ENCODE measurements around the gene ZBTB42. TPM values are rescaled to one million over a fixed set of nuclear protein-coding genes. Genes with fewer than 3 reads are reported as not detected.

Gene ZBTB42
- total RNA-seq, 1 donor from 2014 or later, result 6.9 TPM

GRCh38 chr14:104819361-104819781, 18.5 kb downstream of the ZBTB42 start:
- H3K9me3 ChIP-seq (ENCODE audit: insufficient read depth, low read depth, low read length), result peaks cover 2% of the 10 kb centered on the region
- peaks cover 3% of the 10 kb centered on the region for H4K20me1 ChIP-seq (ENCODE audit: insufficient read depth, low read length)
- no peak overlapping the region for H3K4me2 ChIP-seq (ENCODE audit: low read length)
- peaks cover 14% of the 10 kb centered on the region for H3K4me1 ChIP-seq (ENCODE audit: insufficient read depth, low read length)
- Mint-ChIP-seq H3K36me3 (ENCODE audit: low read depth, unreplicated experiment) (peaks cover 4% of the 10 kb centered on the region), H3K4me1 (ENCODE audit: low read depth, unreplicated experiment) (no peaks in the 10 kb centered on the region), H3K27me3 (ENCODE audit: low read depth, unreplicated experiment) (no peaks in the 10 kb centered on the region), H3K4me3 (ENCODE audit: unreplicated experiment) (no peak overlapping the region), H3K9me3 (ENCODE audit: unreplicated experiment) (no peaks in the 10 kb centered on the region), H3K27ac (ENCODE audit: unreplicated experiment) (no peak overlapping the region)
- no peak overlapping the region for H3K27ac ChIP-seq (ENCODE audit: low read depth, low read length)
- H3K79me2 ChIP-seq (ENCODE audit: insufficient read depth, low read length), result peaks cover 4% of the 10 kb centered on the region
- H3K9ac ChIP-seq (ENCODE audit: low read length), result no peak overlapping the region
- H2AFZ ChIP-seq (ENCODE audit: low read depth, low read length), result no peak overlapping the region
- no peaks in the 10 kb centered on the region for H3K27me3 ChIP-seq (ENCODE audit: insufficient read depth, low read length)
- FAIRE-seq (no peak), DNase-seq (ENCODE audit: low read depth) (no peak)
- H3K4me3 ChIP-seq (ENCODE audit: insufficient read depth, low read depth, low read length), result no peak overlapping the region
- no peak for TF ChIP-seq EZH2 (IDR thresholded peaks at IDR 0.05; ENCODE audit: insufficient read depth, low read length)
- no peak for TF ChIP-seq CTCF (IDR thresholded peaks at IDR 0.05; ENCODE audit: insufficient read depth, low read depth, low read length)
- no peaks in the 10 kb centered on the region for H3K36me3 ChIP-seq (ENCODE audit: insufficient read depth, low read length)

GRCh38 chr14:104820669-104821228, 19.8 kb downstream of the ZBTB42 start:
- Histone ChIP-seq H3K9me3 (ENCODE audit: insufficient read depth, low read depth, low read length) (peaks cover 8% of the 10 kb centered on the region), H3K27ac (ENCODE audit: low read depth, low read length) (no peak overlapping the region), H3K4me1 (ENCODE audit: insufficient read depth, low read length) (peaks cover 14% of the 10 kb centered on the region), H3K79me2 (ENCODE audit: insufficient read depth, low read length) (peaks cover 4% of the 10 kb centered on the region), H3K4me2 (ENCODE audit: low read length) (peak overlapping the region; percentile 52), H3K36me3 (ENCODE audit: insufficient read depth, low read length) (no peaks in the 10 kb centered on the region), H3K4me3 (ENCODE audit: insufficient read depth, low read depth, low read length) (no peak overlapping the region), H3K9ac (ENCODE audit: low read length) (no peak overlapping the region), H3K27me3 (ENCODE audit: insufficient read depth, low read length) (no peaks in the 10 kb centered on the region), H2AFZ (ENCODE audit: low read depth, low read length) (peak overlapping the region; percentile 80), H4K20me1 (ENCODE audit: insufficient read depth, low read length) (no peaks in the 10 kb centered on the region)
- H3K9me3 Mint-ChIP-seq (ENCODE audit: unreplicated experiment), result peaks cover 2% of the 10 kb centered on the region
- DNase-seq (ENCODE audit: low read depth) (peak; percentile 51), FAIRE-seq (no peak)
- peaks cover 4% of the 10 kb centered on the region for H3K36me3 Mint-ChIP-seq (ENCODE audit: low read depth, unreplicated experiment)
- no peak overlapping the region for H3K4me3 Mint-ChIP-seq (ENCODE audit: unreplicated experiment)
- H3K4me1 Mint-ChIP-seq (ENCODE audit: low read depth, unreplicated experiment), result peaks cover 2% of the 10 kb centered on the region
- no peak overlapping the region for H3K27ac Mint-ChIP-seq (ENCODE audit: unreplicated experiment)
- H3K27me3 Mint-ChIP-seq (ENCODE audit: low read depth, unreplicated experiment), result peaks cover 6% of the 10 kb centered on the region
- TF ChIP-seq EZH2 (IDR thresholded peaks at IDR 0.05; ENCODE audit: insufficient read depth, low read length) (no peak), CTCF (IDR thresholded peaks at IDR 0.05; ENCODE audit: insufficient read depth, low read depth, low read length) (peak; percentile 22)

- H3K27ac ChIP-seq (ENCODE audit: low read depth, low read length), result no peak overlapping the region
- peaks cover 3% of the 10 kb centered on the region for H3K9me3 Mint-ChIP-seq (ENCODE audit: unreplicated experiment)
- no peaks in the 10 kb centered on the region for H3K27me3 ChIP-seq (ENCODE audit: insufficient read depth, low read length)
- H3K9ac ChIP-seq (ENCODE audit: low read length), result no peak overlapping the region
- no peak overlapping the region for H3K4me3 ChIP-seq (ENCODE audit: insufficient read depth, low read depth, low read length)
- no peaks in the 10 kb centered on the region for H4K20me1 ChIP-seq (ENCODE audit: insufficient read depth, low read length)
- DNase-seq (ENCODE audit: low read depth) (no peak), FAIRE-seq (no peak)
- H3K4me1 ChIP-seq (ENCODE audit: insufficient read depth, low read length), result peaks cover 17% of the 10 kb centered on the region
- TF ChIP-seq CTCF (IDR thresholded peaks at IDR 0.05; ENCODE audit: insufficient read depth, low read depth, low read length) (no peak), EZH2 (IDR thresholded peaks at IDR 0.05; ENCODE audit: insufficient read depth, low read length) (no peak)
- H3K36me3 Mint-ChIP-seq (ENCODE audit: low read depth, unreplicated experiment), result peaks cover 4% of the 10 kb centered on the region
- H3K79me2 ChIP-seq (ENCODE audit: insufficient read depth, low read length), result peaks cover 4% of the 10 kb centered on the region
- no peak overlapping the region for H2AFZ ChIP-seq (ENCODE audit: low read depth, low read length)
- no peak overlapping the region for H3K4me3 Mint-ChIP-seq (ENCODE audit: unreplicated experiment)
- H3K27ac Mint-ChIP-seq (ENCODE audit: unreplicated experiment), result no peak overlapping the region
- no peaks in the 10 kb centered on the region for H3K36me3 ChIP-seq (ENCODE audit: insufficient read depth, low read length)
- peaks cover 6% of the 10 kb centered on the region for H3K27me3 Mint-ChIP-seq (ENCODE audit: low read depth, unreplicated experiment)
- H3K4me2 ChIP-seq (ENCODE audit: low read length), result peak overlapping the region; percentile 52
- H3K9me3 ChIP-seq (ENCODE audit: insufficient read depth, low read depth, low read length), result peaks cover 8% of the 10 kb centered on the region
- H3K4me1 Mint-ChIP-seq (ENCODE audit: low read depth, unreplicated experiment), result peaks cover 2% of the 10 kb centered on the region
Measured at GRCh38 chr14:104821229-104821945, 20.5 kb downstream of the ZBTB42 start.

Measured in astrocyte (in vitro differentiated cells and primary cell).